CD8-positive, alpha-beta memory T cell (primary cell): Measurements from ENCODE around the gene CYP1A1. TPM values are rescaled to one million over a fixed set of nuclear protein-coding genes. Genes with fewer than 3 reads are reported as not detected.

Source experiments
- CTCF ChIA-PET: fragments of 350-600 bp; sonication (Branson Sonifier 250); formaldehyde crosslinking; loops from one replicate; lab custom pipeline; 2021; ENCODE audit warnings: antibody characterized with exemption; lab: Charles Lee
- POLR2A ChIA-PET: fragments of 350-600 bp; sonication (Branson Sonifier 250); formaldehyde crosslinking; loops from one replicate; lab custom pipeline; 2021; ENCODE audit warnings: antibody characterized with exemption; lab: Charles Lee
- DNase-seq, 5 donors: peaks; one replicate each; pipeline versions ENCODE4 v3.0.0 to v3.0.0-alpha.2; 2020 to 2022; ENCODE audit warnings: mixed read lengths in 1 of 5
- H3K27ac ChIP-seq: one replicate; pipeline ENCODE4 v1.7.0; 2013; ENCODE audit warnings: low read depth, mild to moderate bottlenecking, low read length, moderate library complexity
- H3K27me3 ChIP-seq: 2 replicates; pipeline ENCODE4 v1.7.0; 2013; ENCODE audit warnings: low read length, mild to moderate bottlenecking; ENCODE audit not compliant: insufficient read depth, poor library complexity, severe bottlenecking
- H3K36me3 ChIP-seq: 2 replicates; pipeline ENCODE4 v1.7.0; 2013; ENCODE audit warnings: mild to moderate bottlenecking, low read length, moderate library complexity; ENCODE audit not compliant: insufficient read depth
- H3K4me1 ChIP-seq: 2 replicates; pipeline ENCODE4 v1.7.0; 2013; ENCODE audit warnings: mild to moderate bottlenecking, low read length, moderate library complexity; ENCODE audit not compliant: insufficient read depth
- H3K4me3 ChIP-seq: 2 replicates; pipeline ENCODE4 v1.7.0; 2013; ENCODE audit warnings: mild to moderate bottlenecking, low read length
- H3K9me3 ChIP-seq: 2 replicates; pipeline ENCODE4 v1.7.0; 2013; ENCODE audit warnings: mild to moderate bottlenecking, low read length
- H3K27ac Mint-ChIP-seq, 8 donors: one replicate each; pipeline ENCODE4 v1.8.0; 2020 to 2021; ENCODE audit warnings: mixed read lengths in 8 of 8, mild to moderate bottlenecking in 6 of 8, inconsistent platforms in 3 of 8, moderate library complexity in 3 of 8
- H3K27me3 Mint-ChIP-seq, 2 donors: one replicate each; pipeline ENCODE4 v1.8.0; 2020 to 2021; ENCODE audit warnings: mixed read lengths in 2 of 2, mild to moderate bottlenecking in 1 of 2, moderate library complexity in 1 of 2
- H3K36me3 Mint-ChIP-seq, 3 donors: one replicate each; pipeline ENCODE4 v1.8.0; 2020 to 2021; ENCODE audit warnings: mixed read lengths in 3 of 3, inconsistent platforms in 1 of 3, mild to moderate bottlenecking in 1 of 3
- H3K4me1 Mint-ChIP-seq, 3 donors: one replicate each; pipeline ENCODE4 v1.8.0; 2020 to 2021; ENCODE audit warnings: mixed read lengths in 3 of 3, inconsistent platforms in 1 of 3, mild to moderate bottlenecking in 1 of 3
- H3K4me3 Mint-ChIP-seq, 7 donors: one replicate each; pipeline ENCODE4 v1.8.0; 2020 to 2021; ENCODE audit warnings: mixed read lengths in 7 of 7, mild to moderate bottlenecking in 6 of 7, moderate library complexity in 4 of 7, inconsistent platforms in 2 of 7
- H3K9me3 Mint-ChIP-seq, 5 donors: one replicate each; pipeline ENCODE4 v1.8.0; 2020 to 2022; ENCODE audit warnings: mixed read lengths in 5 of 5, mild to moderate bottlenecking in 3 of 5, moderate library complexity in 2 of 5, inconsistent platforms in 1 of 5
- polyA plus RNA-seq: library from polyadenylated mRNA; unstranded; fragments of 300-500 nt; fragmentation: Illumina TruSeq; gene quantifications from one replicate; pipeline ENCODE4 v1.2.3, GENCODE V29; 2021
- total RNA-seq, 2 experiments: library from RNA; stranded (reverse); gene quantifications; one replicate each; pipeline ENCODE4 v1.2.3, GENCODE V29; 2021

CYP1A1 gene
- total and polyA plus RNA-seq, 3 experiments from 2014 or later = 0.09 to 2.6 (median 2.4) TPM

DNA sequence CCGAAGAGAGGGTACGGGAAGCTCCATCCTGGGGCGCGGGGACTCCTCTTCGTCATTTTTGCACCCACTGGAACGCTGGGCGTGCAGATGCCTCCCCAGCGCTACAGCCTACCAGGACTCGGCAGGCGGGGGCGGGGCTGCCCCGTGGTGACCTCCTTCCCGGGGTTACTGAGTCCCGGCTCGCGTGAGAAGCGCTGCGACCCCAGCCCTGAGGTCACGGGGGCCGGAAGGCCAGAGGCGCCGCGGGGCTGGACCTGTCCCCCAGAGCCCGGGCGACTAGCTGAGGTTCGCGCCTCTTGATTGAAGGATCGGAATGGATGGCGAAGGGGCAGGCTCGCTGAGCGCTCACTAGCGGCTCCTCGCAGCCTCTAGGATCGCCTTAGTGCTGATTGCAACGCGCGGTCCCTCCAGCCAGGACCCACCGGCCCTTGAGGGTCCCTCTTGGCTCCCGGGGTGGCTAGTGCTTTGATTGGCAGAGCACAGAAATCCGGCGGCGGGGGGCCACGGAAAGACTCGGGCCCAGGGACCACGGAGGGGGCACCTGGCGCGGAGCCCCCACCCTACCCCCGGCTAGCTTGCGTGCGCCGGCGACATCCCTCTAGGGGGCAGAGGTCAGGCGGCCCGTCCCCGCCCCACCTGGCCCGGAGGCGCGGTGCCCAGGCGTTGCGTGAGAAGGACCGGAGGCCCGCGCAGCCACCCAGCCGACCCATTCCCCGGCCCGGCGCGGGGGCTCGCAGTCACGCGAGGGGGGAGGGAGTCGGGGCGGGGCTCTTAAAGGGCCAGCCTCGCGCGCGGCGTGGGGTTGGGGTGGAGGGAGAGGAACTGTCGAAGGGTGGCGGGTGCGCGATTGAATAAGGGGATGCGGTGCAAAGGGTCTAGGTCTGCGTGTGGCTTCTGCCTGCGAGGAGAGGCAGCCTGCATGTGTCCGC is 781 bp upstream of the CYP1A1 start:
- Mint-ChIP-seq H3K9me3 (no peaks in the 10 kb centered on the region), H3K4me1 (peaks cover 3 to 12% (median 7%) of the 10 kb centered on the region in 3 donors), H3K36me3 (no peaks in the 10 kb centered on the region), H3K27ac (peak overlapping the region in 1 of 8 donors; percentile 54), H3K27me3 (peaks cover 13 to 19% of the 10 kb centered on the region in 2 donors), H3K4me3 (peak overlapping the region; percentile 71 to 88 (median 77))
- Histone ChIP-seq H3K4me3 (peak overlapping the region; percentile 63), H3K27ac (no peak overlapping the region), H3K9me3 (no peaks in the 10 kb centered on the region), H3K27me3 (peaks cover 3% of the 10 kb centered on the region), H3K4me1 (peaks cover 7% of the 10 kb centered on the region), H3K36me3 (no peaks in the 10 kb centered on the region)
- CTCF ChIA-PET = interaction anchor here (1.2 to 2.6 kb wide), 3 partner anchors 24 to 94 kb away, joined by 4 to 14 read pairs (median 5); no protein-coding TSS in a partner anchor
- peak; percentile 19 to 73 (median 39) for DNase-seq
- POLR2A ChIA-PET = interaction anchor here (0.6 kb wide), 1 partner anchor 25 kb away, joined by 4 read pairs; no protein-coding TSS in a partner anchor

DNA sequence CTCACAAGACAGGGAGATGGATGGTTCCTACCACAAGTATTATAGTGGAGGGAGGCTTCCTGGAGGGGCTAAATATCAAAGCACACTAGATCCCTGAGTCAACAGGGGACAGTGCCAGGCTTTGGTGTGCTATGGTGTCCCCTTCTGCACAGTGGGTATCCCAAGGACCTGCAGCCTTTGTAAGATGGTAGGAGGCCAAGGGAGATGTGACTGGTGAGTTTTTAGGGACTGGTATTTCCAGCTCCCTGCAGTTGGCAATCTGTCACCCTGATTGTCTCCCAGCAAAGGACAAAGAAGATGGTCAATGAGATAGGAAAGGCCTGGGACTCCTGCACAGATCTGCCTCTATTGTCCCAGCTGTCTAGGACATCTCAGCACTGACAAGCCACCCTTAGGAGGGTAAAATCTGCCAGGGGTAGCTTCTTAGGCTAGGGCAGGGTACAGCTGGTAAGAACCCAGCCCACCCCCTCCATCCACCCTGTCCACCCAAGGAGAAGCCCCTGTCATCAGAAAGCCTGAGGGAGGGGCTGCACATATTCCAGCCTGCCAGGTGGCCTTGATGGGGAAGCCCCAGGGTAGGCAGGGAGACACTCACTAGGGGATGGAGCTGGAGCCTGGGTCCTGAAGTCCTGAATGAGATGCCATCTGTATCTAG is 631 bp downstream of the CYP1A1 start:
- CTCF ChIA-PET = interaction anchor here (2.6 kb wide), 1 partner anchor 44 kb away, joined by 14 read pairs; no protein-coding TSS in a partner anchor
- peaks cover 3% of the 10 kb centered on the region for H3K27me3 ChIP-seq
- POLR2A ChIA-PET = no interaction called here
- no peaks in the 10 kb centered on the region for H3K36me3 ChIP-seq
- H3K4me1 ChIP-seq = peaks cover 7% of the 10 kb centered on the region
- no peak overlapping the region for H3K27ac ChIP-seq
- H3K9me3 Mint-ChIP-seq = no peaks in the 10 kb centered on the region
- H3K4me3 Mint-ChIP-seq = peak overlapping the region; percentile 71 to 88 (median 75)
- H3K36me3 Mint-ChIP-seq = no peaks in the 10 kb centered on the region
- H3K4me3 ChIP-seq = no peak overlapping the region
- no peaks in the 10 kb centered on the region for H3K9me3 ChIP-seq
- H3K27ac Mint-ChIP-seq = peak overlapping the region in 1 of 8 donors; percentile 34
- DNase-seq = no peak
- peaks cover 8 to 9% of the 10 kb centered on the region in 2 donors for H3K27me3 Mint-ChIP-seq
- peaks cover 3 to 12% (median 7%) of the 10 kb centered on the region in 3 donors for H3K4me1 Mint-ChIP-seq

DNA sequence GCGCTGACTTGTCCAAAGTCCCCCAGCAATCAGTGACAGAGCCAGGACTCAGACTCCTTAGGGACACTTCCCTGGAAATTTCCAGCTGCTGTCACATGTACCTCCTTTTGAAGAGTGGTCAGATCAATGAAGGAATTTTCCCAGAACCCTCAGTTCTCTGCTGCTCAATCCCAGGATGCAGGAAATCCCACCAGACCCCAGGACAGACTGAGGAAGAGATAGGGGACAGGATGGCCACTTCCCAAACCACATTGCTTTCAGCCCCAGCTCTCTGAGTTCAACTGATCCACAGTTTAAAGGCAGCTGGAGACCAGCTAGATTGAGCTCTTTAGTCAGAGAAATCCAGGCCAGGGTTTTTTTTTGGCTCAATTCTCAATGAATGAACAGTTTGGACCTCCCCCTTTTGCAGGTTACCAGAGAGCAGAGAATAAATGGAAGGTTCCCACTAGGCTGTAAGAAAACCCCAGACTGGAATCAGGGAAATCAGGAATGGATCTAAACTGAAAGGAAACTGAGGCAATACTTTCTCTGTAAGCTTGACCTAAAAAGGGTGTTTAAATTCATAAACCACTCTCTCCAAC is 1.5 kb downstream of the CYP1A1 start:
- H3K4me3 ChIP-seq = no peak overlapping the region
- H3K27ac ChIP-seq = no peak overlapping the region
- peak overlapping the region in 2 of 7 donors; percentile 20 to 63 for H3K4me3 Mint-ChIP-seq
- H3K9me3 Mint-ChIP-seq = no peaks in the 10 kb centered on the region
- H3K36me3 ChIP-seq = no peaks in the 10 kb centered on the region
- peak in 2 of 5 donors; percentile 5 to 25 for DNase-seq
- H3K9me3 ChIP-seq = no peaks in the 10 kb centered on the region
- H3K4me1 ChIP-seq = peaks cover 7% of the 10 kb centered on the region
- ChIA-PET POLR2A (no interaction called here), CTCF (interaction anchor here (2.6 kb wide), 1 partner anchor 45 kb away, joined by 14 read pairs; no protein-coding TSS in a partner anchor)
- H3K36me3 Mint-ChIP-seq = no peaks in the 10 kb centered on the region
- peaks cover 3 to 12% (median 7%) of the 10 kb centered on the region in 3 donors for H3K4me1 Mint-ChIP-seq
- H3K27me3 Mint-ChIP-seq = peaks cover 8 to 9% of the 10 kb centered on the region in 2 donors
- peaks cover 3% of the 10 kb centered on the region for H3K27me3 ChIP-seq
- peak overlapping the region in 1 of 8 donors; percentile 21 for H3K27ac Mint-ChIP-seq

DNA sequence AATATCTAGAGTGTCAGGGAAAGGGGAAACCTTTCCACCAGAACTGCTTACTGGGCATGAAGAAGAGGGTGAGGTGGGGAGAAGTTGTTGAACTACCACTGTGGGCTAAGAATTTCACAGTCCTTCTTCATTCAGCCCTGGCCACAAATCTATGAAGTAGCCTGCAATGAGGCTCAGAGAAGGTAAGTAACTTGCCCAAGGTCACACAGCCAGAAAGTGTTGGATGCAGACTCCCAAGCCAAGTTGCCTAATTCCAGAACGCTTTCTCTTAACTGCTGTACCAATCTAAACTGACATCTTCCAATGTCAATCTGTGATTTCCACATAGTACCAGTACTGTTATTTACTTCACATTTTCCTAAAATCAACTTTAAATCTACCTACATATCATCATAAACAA is 2.1 kb downstream of the CYP1A1 start:
- Histone ChIP-seq H3K36me3 (no peaks in the 10 kb centered on the region), H3K4me1 (peaks cover 7% of the 10 kb centered on the region), H3K9me3 (no peaks in the 10 kb centered on the region), H3K27me3 (peaks cover 3% of the 10 kb centered on the region), H3K27ac (no peak overlapping the region), H3K4me3 (no peak overlapping the region)
- no peak overlapping the region for H3K27ac Mint-ChIP-seq
- DNase-seq = no peak
- peaks cover 8 to 9% of the 10 kb centered on the region in 2 donors for H3K27me3 Mint-ChIP-seq
- H3K4me3 Mint-ChIP-seq = no peak overlapping the region
- ChIA-PET CTCF (no interaction called here), POLR2A (no interaction called here)
- no peaks in the 10 kb centered on the region for H3K9me3 Mint-ChIP-seq
- H3K4me1 Mint-ChIP-seq = peaks cover 3 to 12% (median 7%) of the 10 kb centered on the region in 3 donors
- H3K36me3 Mint-ChIP-seq = no peaks in the 10 kb centered on the region

DNA sequence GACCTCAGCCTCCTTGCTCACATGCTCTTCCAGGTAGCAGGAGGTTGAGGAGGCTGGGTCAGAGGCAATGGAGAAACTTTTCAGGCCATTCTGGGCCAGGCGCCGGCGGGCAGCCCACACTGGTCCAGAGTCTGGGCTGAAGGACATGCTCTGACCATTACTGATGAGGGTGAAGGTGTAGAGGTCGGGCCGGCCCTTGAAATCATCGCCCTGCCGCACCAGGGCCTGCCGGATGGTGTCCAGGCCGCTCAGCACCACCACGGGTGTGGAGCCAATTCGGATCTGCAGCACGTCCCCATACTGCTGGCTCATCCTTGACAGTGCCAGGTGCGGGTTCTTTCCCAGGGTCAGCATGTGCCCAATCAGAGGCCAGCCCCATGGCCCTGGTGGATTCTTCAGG is 2.7 kb downstream of the CYP1A1 start:
- DNase-seq = no peak
- Histone ChIP-seq H3K27me3 (peaks cover 3% of the 10 kb centered on the region), H3K36me3 (no peaks in the 10 kb centered on the region), H3K4me3 (no peak overlapping the region), H3K4me1 (peaks cover 7% of the 10 kb centered on the region), H3K27ac (no peak overlapping the region), H3K9me3 (no peaks in the 10 kb centered on the region)
- Mint-ChIP-seq H3K4me1 (peaks cover 3 to 12% (median 7%) of the 10 kb centered on the region in 3 donors), H3K27me3 (peaks cover 8 to 9% of the 10 kb centered on the region in 2 donors), H3K9me3 (no peaks in the 10 kb centered on the region), H3K36me3 (no peaks in the 10 kb centered on the region), H3K4me3 (no peak overlapping the region), H3K27ac (no peak overlapping the region)
- POLR2A ChIA-PET = no interaction called here
- CTCF ChIA-PET = no interaction called here

DNA sequence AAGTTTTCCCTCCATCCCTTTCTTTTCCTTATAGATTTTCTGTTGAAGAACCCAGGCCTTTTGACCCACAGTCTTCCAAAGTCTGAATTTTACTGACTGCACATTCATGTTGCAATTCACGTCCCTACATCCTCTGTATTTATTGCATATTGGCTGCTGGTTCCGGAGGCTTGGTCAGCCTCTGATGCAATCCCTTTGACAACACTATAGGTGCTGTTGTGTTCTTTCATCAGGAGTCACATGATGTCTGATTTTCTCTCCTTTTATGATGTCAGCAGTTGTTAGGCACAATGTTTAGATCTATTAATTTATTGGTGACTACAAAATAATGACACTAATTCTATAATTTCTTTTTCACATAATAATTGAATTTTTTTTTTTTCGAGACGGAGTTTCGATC is 8.7 kb downstream of the CYP1A1 start:
- H3K27ac ChIP-seq = no peak overlapping the region
- H3K9me3 Mint-ChIP-seq = no peaks in the 10 kb centered on the region

DNA sequence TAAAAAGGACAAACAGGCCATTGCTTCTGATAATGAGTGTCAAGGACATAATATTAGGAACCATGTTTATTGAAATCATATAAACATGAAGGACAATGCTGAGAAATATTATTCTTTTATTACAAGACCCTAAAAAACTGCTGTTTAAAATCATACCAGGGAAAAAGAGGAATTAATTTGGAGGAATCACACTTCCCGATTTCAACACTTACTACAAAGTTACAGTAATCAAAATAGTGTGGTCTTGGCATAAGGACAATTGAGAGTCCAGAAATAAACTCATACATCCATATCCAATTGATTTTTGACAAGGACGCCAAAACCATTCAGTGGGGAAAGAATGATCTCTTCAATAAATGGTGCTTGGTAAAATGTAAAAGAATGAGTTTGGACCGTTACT is 13.0 kb downstream of the CYP1A1 start:
- H3K27me3 Mint-ChIP-seq = peaks cover 2 to 4% of the 10 kb centered on the region in 2 donors
- Histone ChIP-seq H3K9me3 (no peaks in the 10 kb centered on the region), H3K36me3 (no peaks in the 10 kb centered on the region), H3K4me3 (no peak overlapping the region), H3K4me1 (no peaks in the 10 kb centered on the region), H3K27me3 (no peaks in the 10 kb centered on the region), H3K27ac (no peak overlapping the region)
- H3K4me3 Mint-ChIP-seq = no peak overlapping the region
- CTCF ChIA-PET = no interaction called here
- no peak for DNase-seq
- no peaks in the 10 kb centered on the region for H3K9me3 Mint-ChIP-seq
- no peak overlapping the region for H3K27ac Mint-ChIP-seq
- peaks cover 5 to 9% (median 6%) of the 10 kb centered on the region in 3 donors for H3K4me1 Mint-ChIP-seq
- POLR2A ChIA-PET = no interaction called here
- no peaks in the 10 kb centered on the region for H3K36me3 Mint-ChIP-seq

More for the DNA sequence above, 8.7 kb downstream of the CYP1A1 start:
- Histone ChIP-seq H3K27me3 (no peaks in the 10 kb centered on the region), H3K36me3 (no peaks in the 10 kb centered on the region), H3K4me1 (no peaks in the 10 kb centered on the region), H3K4me3 (no peak overlapping the region), H3K9me3 (no peaks in the 10 kb centered on the region)
- no peaks in the 10 kb centered on the region for H3K27me3 Mint-ChIP-seq
- DNase-seq = no peak
- H3K4me3 Mint-ChIP-seq = no peak overlapping the region
- no peaks in the 10 kb centered on the region for H3K4me1 Mint-ChIP-seq
- CTCF ChIA-PET = no interaction called here
- H3K27ac Mint-ChIP-seq = no peak overlapping the region
- POLR2A ChIA-PET = no interaction called here
- no peaks in the 10 kb centered on the region for H3K36me3 Mint-ChIP-seq
